H1 (cell line): Measurements from ENCODE around the gene CDKN2AIP. TPM values are rescaled to one million over a fixed set of nuclear protein-coding genes. Genes with fewer than 3 reads are reported as not detected.
"Not testable (repeated sequence)": the region's sequence is repeated elsewhere in the genome, so short reads cannot be mapped to it uniquely, and the experiment has no call there.

Source experiments
- CTCF ChIA-PET: fragments of 300-600 bp; sonication (Branson Sonifier 250); formaldehyde crosslinking; loops from one replicate; lab custom pipeline; 2021; ENCODE audit not compliant: partially characterized antibody; lab: Charles Lee
- POLR2A ChIA-PET: fragments of 300-600 bp; sonication (Branson Sonifier 250); formaldehyde crosslinking; loops from one replicate; lab custom pipeline; 2021; ENCODE audit warnings: inconsistent platforms; ENCODE audit not compliant: partially characterized antibody; lab: Charles Lee
- DNase-seq, 2 experiments: peaks; one replicate each; pipeline versions ENCODE4 v3.0.0 to v3.0.0-alpha.2; 2010 to 2022; ENCODE audit warnings: low spot score in 2 of 2, low read depth in 1 of 2, mixed read lengths in 1 of 2
- FAIRE-seq: peaks from 2 replicates; lab custom pipeline; 2011; peaks lifted over from hg19 to GRCh38; lab: Jason Lieb, UNC
- H2AFZ ChIP-seq: 2 replicates; pipeline ENCODE4 v1.8.1; 2012; ENCODE audit warnings: low read length, inconsistent platforms
- H2AK5ac ChIP-seq: 2 replicates; pipeline ENCODE4 v1.6.1; 2013; ENCODE audit warnings: low read depth, low read length
- H2BK120ac ChIP-seq: replicated peaks from 2 replicates; pipeline ENCODE3; 2013; ENCODE audit warnings: low read depth, low read length, inconsistent platforms
- H2BK12ac ChIP-seq: 2 replicates; pipeline ENCODE4 v1.6.1; 2013; ENCODE audit warnings: low read depth, low read length
- H2BK15ac ChIP-seq: 2 replicates; pipeline ENCODE4 v1.6.1; 2013; ENCODE audit warnings: low read length
- H2BK20ac ChIP-seq: 2 replicates; pipeline ENCODE4 v1.6.1; 2013; ENCODE audit warnings: low read length
- H2BK5ac ChIP-seq: 2 replicates; pipeline ENCODE4 v1.6.1; 2013; ENCODE audit warnings: low read depth, low read length
- H3K14ac ChIP-seq: 2 replicates; pipeline ENCODE4 v1.6.1; 2013; ENCODE audit warnings: inconsistent platforms; ENCODE audit not compliant: insufficient read length
- H3K18ac ChIP-seq: 2 replicates; pipeline ENCODE4 v1.6.1; 2013; ENCODE audit warnings: low read length; ENCODE audit errors: extremely low read depth
- H3K23ac ChIP-seq: 2 replicates; pipeline ENCODE4 v1.6.1; 2013; ENCODE audit warnings: inconsistent platforms; ENCODE audit not compliant: insufficient read length
- H3K23me2 ChIP-seq: 2 replicates; pipeline ENCODE4 v1.6.1; 2013; ENCODE audit warnings: low read depth, low read length
- H3K27ac ChIP-seq: 2 replicates; pipeline ENCODE4 v1.6.1; 2011; ENCODE audit warnings: low read depth, low read length, inconsistent platforms
- H3K27me3 ChIP-seq, 4 experiments: replicated peaks in 1 of 4; 1 replicate in 1 of 4; 2 replicates in 3 of 4; pipeline versions ENCODE4 v1.6.1 to v1.8.1; 2011 to 2013; ENCODE audit warnings: low read length in 3 of 4, mild to moderate bottlenecking in 3 of 4, inconsistent platforms in 2 of 4, mixed read lengths in 2 of 4, moderate library complexity in 1 of 4; ENCODE audit not compliant: control insufficient read depth in 3 of 4, insufficient read depth in 3 of 4; ENCODE audit errors: extremely low read depth in 1 of 4
- H3K36me3 ChIP-seq, 4 experiments: 2 replicates each; pipeline versions ENCODE4 v1.6.1 to v1.8.1; 2011 to 2013; ENCODE audit warnings: mild to moderate bottlenecking in 4 of 4, low read length in 3 of 4, moderate library complexity in 2 of 4, control low read depth in 1 of 4, inconsistent platforms in 1 of 4; ENCODE audit not compliant: insufficient read depth in 4 of 4, control insufficient read depth in 2 of 4
- H3K4ac ChIP-seq: replicated peaks from 2 replicates; pipeline ENCODE3; 2013; ENCODE audit warnings: low read length, low read depth, mixed read lengths, inconsistent platforms; ENCODE audit not compliant: insufficient read length
- H3K4me1 ChIP-seq, 4 experiments: replicated peaks in 1 of 4; 1 replicate in 1 of 4; 2 replicates in 3 of 4; pipeline versions ENCODE4 v1.6.1 to v1.8.1; 2011 to 2013; ENCODE audit warnings: low read length in 3 of 4, inconsistent platforms in 2 of 4, mixed read lengths in 1 of 4; ENCODE audit not compliant: insufficient read depth in 4 of 4, control insufficient read depth in 3 of 4
- H3K4me2 ChIP-seq, 2 experiments: 2 replicates each; pipeline versions ENCODE4 v1.6.1 to v1.8.1; 2011 to 2013; ENCODE audit warnings: low read depth in 2 of 2, low read length in 2 of 2, control low read depth in 1 of 2, inconsistent platforms in 1 of 2, mild to moderate bottlenecking in 1 of 2; ENCODE audit not compliant: insufficient read depth in 1 of 2
- H3K4me3 ChIP-seq, 4 experiments: fragments of 200-600, 300-600 bp in 1 of 4; sonication (generic), shearing (Covaris generic), sonication (Bioruptor Twin) in 1 of 4; 2 replicates each; pipeline versions ENCODE4 v1.5.1 to v1.8.1; 2011 to 2016; ENCODE audit warnings: low read length in 4 of 4, low read depth in 3 of 4, control low read depth in 2 of 4, inconsistent platforms in 2 of 4, mild to moderate bottlenecking in 2 of 4, mixed read lengths in 1 of 4, moderate library complexity in 1 of 4; ENCODE audit not compliant: insufficient read depth in 2 of 4; ENCODE audit errors: extremely low read depth in 1 of 4
- H3K56ac ChIP-seq: replicated peaks from 2 replicates; pipeline ENCODE3; 2013; ENCODE audit warnings: low read depth, mild to moderate bottlenecking, mixed read lengths, low read length, inconsistent platforms; ENCODE audit not compliant: insufficient read length
- H3K79me1 ChIP-seq: 2 replicates; pipeline ENCODE4 v1.6.1; 2013; ENCODE audit warnings: low read depth, low read length, control low read depth
- H3K79me2 ChIP-seq, 2 experiments: 2 replicates each; pipeline versions ENCODE4 v1.6.1 to v1.8.1; 2012 to 2013; ENCODE audit warnings: low read length in 2 of 2, mild to moderate bottlenecking in 2 of 2, inconsistent platforms in 1 of 2; ENCODE audit not compliant: insufficient read depth in 2 of 2, control insufficient read depth in 1 of 2
- H3K9ac ChIP-seq, 4 experiments: replicated peaks in 1 of 4; 1 replicate in 1 of 4; 2 replicates in 3 of 4; pipeline versions ENCODE4 v1.6.1 to v1.8.1; 2011 to 2013; ENCODE audit warnings: low read depth in 3 of 4, low read length in 3 of 4, control low read depth in 2 of 4, mild to moderate bottlenecking in 2 of 4, moderate library complexity in 2 of 4, inconsistent platforms in 1 of 4; ENCODE audit errors: extremely low read depth in 1 of 4
- H3K9me3 ChIP-seq, 2 experiments: 2 replicates each; pipeline versions ENCODE4 v1.6.1 to v1.8.1; 2012 to 2013; ENCODE audit warnings: mild to moderate bottlenecking in 2 of 2, moderate library complexity in 2 of 2, control low read depth in 1 of 2, inconsistent platforms in 1 of 2, low read depth in 1 of 2, low read length in 1 of 2, mixed read lengths in 1 of 2; ENCODE audit not compliant: insufficient read depth in 2 of 2
- H4K20me1 ChIP-seq, 2 experiments: replicated peaks in 1 of 2; 2 replicates each; pipeline versions ENCODE3 to v1.8.1; 2011 to 2013; ENCODE audit warnings: inconsistent platforms in 2 of 2, low read length in 2 of 2, mild to moderate bottlenecking in 1 of 2; ENCODE audit not compliant: insufficient read depth in 2 of 2, control insufficient read depth in 1 of 2
- H4K5ac ChIP-seq: 2 replicates; pipeline ENCODE4 v1.6.1; 2013; ENCODE audit warnings: low read length, low read depth, mixed read lengths, inconsistent platforms; ENCODE audit not compliant: insufficient read length
- H4K8ac ChIP-seq: 2 replicates; pipeline ENCODE4 v1.8.0; 2013; ENCODE audit warnings: mild to moderate bottlenecking, moderate library complexity, low read length, inconsistent platforms; ENCODE audit not compliant: insufficient read depth; ENCODE audit errors: extremely low read depth
- H4K91ac ChIP-seq: replicated peaks from 2 replicates; pipeline ENCODE3; 2013; ENCODE audit warnings: low read length, mixed read lengths, inconsistent platforms; ENCODE audit not compliant: insufficient read length
- WGBS, 2 experiments: shearing (Covaris generic) in 1 of 2; methylation state at CpG; one replicate each; pipeline versions ENCODE4 v1.1.6 to v1.1.7; 2013 to 2015; ENCODE audit warnings: low lambda C conversion rate in 2 of 2, mixed read lengths in 2 of 2, inconsistent platforms in 1 of 2, low coverage in 1 of 2, missing lambda C conversion rate in 1 of 2; ENCODE audit not compliant: insufficient replicate concordance in 2 of 2, insufficient coverage in 1 of 2, insufficient read length in 1 of 2; ENCODE audit errors: extremely low coverage in 1 of 2, missing lambda C conversion rate in 1 of 2; 5-methylcytosine and 5-hydroxymethylcytosine counted together
- polyA plus RNA-seq, 7 experiments: library from polyadenylated mRNA; depleted of rRNA in 3 of 7; stranded (reverse) in 5 of 7; unstranded in 2 of 7; fragments of >200 nt in 5 of 7; fragments of 200-250 nt in 2 of 7; gene quantifications; 1 replicate in 5 of 7; 2 replicates in 1 of 7; 4 replicates in 1 of 7; pipeline versions ENCODE4 v1.2.1 to v1.2.3, GENCODE V29; 2011 to 2013; ENCODE audit warnings: missing spikeins in 2 of 7, mixed read lengths in 2 of 7
- total RNA-seq: library from RNA; stranded (reverse); fragmentation: NEBNext Ultra II Directional; extraction: Animal tissue kit (Norgen Biotek cat#: 25700); gene quantifications from 2 replicates; pipeline ENCODE4 v1.2.1, GENCODE V29; 2021

The CDKN2AIP gene
- total and polyA plus RNA-seq, 2 of the 8 experiments (the other 6 are each of a cell fraction or from before 2014, with no cell fraction given) = 6.0 to 14.0 TPM

GRCh38 chr4:183482515-183483095 lies 38.2 kb downstream of the CDKN2AIP start:
- H4K8ac ChIP-seq, H3K4me2 ChIP-seq, H3K4ac ChIP-seq: not testable (repeated sequence)

More at GRCh38 chr4:183482515-183483095, 38.2 kb downstream of the CDKN2AIP start:
- H3K14ac ChIP-seq, H3K9ac ChIP-seq, H3K9me3 ChIP-seq, H4K5ac ChIP-seq, CTCF ChIA-PET, H3K23me2 ChIP-seq, H2BK120ac ChIP-seq, H3K4me3 ChIP-seq, H4K20me1 ChIP-seq, H3K27me3 ChIP-seq, FAIRE-seq, H3K79me2 ChIP-seq, H3K18ac ChIP-seq, H2AK5ac ChIP-seq, H3K36me3 ChIP-seq, H2BK15ac ChIP-seq, DNase-seq, H3K4me1 ChIP-seq, H3K79me1 ChIP-seq, H4K91ac ChIP-seq, H2BK5ac ChIP-seq, H2AFZ ChIP-seq, H3K23ac ChIP-seq, H2BK20ac ChIP-seq, H2BK12ac ChIP-seq, H3K27ac ChIP-seq, H3K56ac ChIP-seq: not testable (repeated sequence)
- 97% methylated on average over 22 of the region's 33 CpGs; no CpG with 5 or more reads in 1 of the 2 experiments for WGBS, 2 experiments
- POLR2A ChIA-PET = interaction anchor here (1.1 kb wide), 1 partner anchor 13 kb away, joined by 3 read pairs; no protein-coding TSS in a partner anchor
